GM18858 (cell line): Measurements from ENCODE around the gene ESPN.
"Not testable (repeated sequence)": the region's sequence is repeated elsewhere in the genome, so short reads cannot be mapped to it uniquely, and the experiment has no call there.

ENCODE experiments used
- ATAC-seq: cut with Tn5 transposase; IDR thresholded peaks from one replicate; pipeline ENCODE4 v1.9.1; 2021; ENCODE audit not compliant: unreplicated experiment

The ESPN gene

GRCh38 chr1:6427441-6428390, 3.1 kb downstream of the ESPN start:
- ATAC-seq, result no peak

GRCh38 chr1:6428453-6428852, 3.9 kb downstream of the ESPN start:
- not testable (repeated sequence) for ATAC-seq

GRCh38 chr1:6429660-6430411, 5.3 kb downstream of the ESPN start:
- ATAC-seq, result not testable (repeated sequence)

- not testable (repeated sequence) for ATAC-seq
These were observed 7.3 kb downstream of the ESPN start for GRCh38 chr1:6431645-6432579.

GRCh38 chr1:6434186-6434585, 9.6 kb downstream of the ESPN start:
- no peak for ATAC-seq

GRCh38 chr1:6435129-6435528, 10.6 kb downstream of the ESPN start:
- no peak for ATAC-seq

GRCh38 chr1:6435547-6435946, 11.0 kb downstream of the ESPN start:
- no peak for ATAC-seq

- ATAC-seq, result not testable (repeated sequence)
These were observed 11.7 kb downstream of the ESPN start for GRCh38 chr1:6436277-6436676.

GRCh38 chr1:6437012-6437700, 12.6 kb downstream of the ESPN start:
- ATAC-seq, result not testable (repeated sequence)

- no peak for ATAC-seq
These were observed 13.5 kb downstream of the ESPN start for GRCh38 chr1:6438047-6438525.

GRCh38 chr1:6440198-6441126, 15.9 kb downstream of the ESPN start:
- ATAC-seq, result no peak

GRCh38 chr1:6441586-6441985, 17.0 kb downstream of the ESPN start:
- no peak for ATAC-seq

- ATAC-seq, result no peak
These were observed 19.0 kb downstream of the ESPN start for GRCh38 chr1:6443339-6444115.

GRCh38 chr1:6444377-6444776, 19.8 kb downstream of the ESPN start:
- ATAC-seq, result no peak

- ATAC-seq, result no peak
These were observed 20.6 kb downstream of the ESPN start for GRCh38 chr1:6445062-6445763.

- not testable (repeated sequence) for ATAC-seq
These were observed 21.4 kb downstream of the ESPN start for GRCh38 chr1:6445929-6446328.

- no peak for ATAC-seq
These were observed 22.1 kb downstream of the ESPN start for GRCh38 chr1:6446665-6447015.
